Measurements from ENCODE around the gene PIGP. TPM values are rescaled to one million over a fixed set of nuclear protein-coding genes. Genes with fewer than 3 reads are reported as not detected.

PIGP gene
- total and polyA plus RNA-seq, 10 of the 15 experiments (the other 5 are each of a cell fraction or from before 2014, with no cell fraction given) = 17.0 to 65.0 (median 29.5) TPM

DNA sequence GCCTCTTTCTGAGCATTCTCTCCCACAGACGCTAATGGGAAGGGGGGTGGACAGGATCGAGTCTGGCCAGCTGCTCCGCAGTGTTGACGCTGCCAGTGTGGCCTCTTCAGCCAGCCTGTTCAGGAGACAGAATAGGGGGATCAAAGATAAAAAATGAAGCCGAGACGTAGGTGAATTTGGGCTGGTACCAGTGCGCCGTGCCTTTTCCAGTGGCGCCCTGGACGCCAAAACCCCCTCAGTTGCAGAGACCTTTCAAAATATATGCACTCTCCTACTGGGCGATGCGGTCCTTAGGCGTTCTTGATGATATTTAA lies 1.3 kb upstream of the PIGP start:
- ATAC-seq (peak; percentile 2; the same call in 2 of the 3 replicates), FAIRE-seq (no peak), DNase-seq (ENCODE audit: low read depth, low spot score) (no peak)
- Histone ChIP-seq H3K4me1 (ENCODE audit: control insufficient read depth, insufficient read depth, low read length) (no peaks in the 10 kb centered on the region; the same call in 1 of the 2 replicates), H3K79me2 (ENCODE audit: control insufficient read depth, insufficient read depth, low read length) (peaks cover 64% of the 10 kb centered on the region), H3K4me3 (peak overlapping the region; percentile 90), H4K20me1 (ENCODE audit: control insufficient read depth, insufficient read depth) (no peaks in the 10 kb centered on the region), H2AFZ (ENCODE audit: control insufficient read depth, low read depth, low read length) (peak overlapping the region; percentile 85), H3K9me3 (replicated peaks; ENCODE audit: control insufficient read depth, insufficient read depth, low read length) (no peaks in the 10 kb centered on the region), H3K27me3 (replicated peaks in 1 of 2; ENCODE audit: control insufficient read depth in 2 of 2, insufficient read depth in 2 of 2, low read length in 1 of 2) (no peaks in the 10 kb centered on the region), H3K4me2 (ENCODE audit: control insufficient read depth, insufficient read depth) (peak overlapping the region; percentile 85), H3K9ac (ENCODE audit: control insufficient read depth, insufficient read depth, low read length) (peak overlapping the region; percentile 90), H3K36me3 (ENCODE audit: control insufficient read depth in 2 of 2, insufficient read depth in 2 of 2, low read length in 1 of 2) (no peaks in the 10 kb centered on the region; a peak in 1 of 4 replicates), H3K27ac (ENCODE audit: control insufficient read depth, insufficient read depth) (peak overlapping the region; percentile 82)
- ChIA-PET POLR2A (no interaction called here), SMC1A (ENCODE audit: uncharacterized antibody, unreplicated experiment) (interaction anchor here (1.7 kb wide), 1 partner anchor 97 kb away, joined by 6 read pairs; no protein-coding TSS in a partner anchor), RAD21 (ENCODE audit: unreplicated experiment) (no interaction called here), CTCF (interaction anchor here (1.8 kb wide), 1 partner anchor 97 kb away, joined by 8 read pairs; no protein-coding TSS in a partner anchor)
- TF ChIP-seq RELA (IDR thresholded peaks at IDR 0.05; ENCODE audit: borderline replicate concordance, partially characterized antibody) (no peak), MTA2 (IDR thresholded peaks at IDR 0.05; ENCODE audit: low read depth) (0 out of 2 replicates have a peak, but pooled peaks have one; percentile 6), RUNX3 (IDR thresholded peaks at IDR 0.05; ENCODE audit: low read length) (no peak), ZBED1 (IDR thresholded peaks at IDR 0.05; ENCODE audit: borderline replicate concordance) (no peak), SP1 (IDR thresholded peaks at IDR 0.05; ENCODE audit: low read depth, low read length) (no peak), IKZF2 (IDR thresholded peaks at IDR 0.05) (0 out of 4 replicates have a peak, but pooled peaks of 1 of the 2 experiments have one; percentile 3)
- TF ChIP-seq, protein P1, sequence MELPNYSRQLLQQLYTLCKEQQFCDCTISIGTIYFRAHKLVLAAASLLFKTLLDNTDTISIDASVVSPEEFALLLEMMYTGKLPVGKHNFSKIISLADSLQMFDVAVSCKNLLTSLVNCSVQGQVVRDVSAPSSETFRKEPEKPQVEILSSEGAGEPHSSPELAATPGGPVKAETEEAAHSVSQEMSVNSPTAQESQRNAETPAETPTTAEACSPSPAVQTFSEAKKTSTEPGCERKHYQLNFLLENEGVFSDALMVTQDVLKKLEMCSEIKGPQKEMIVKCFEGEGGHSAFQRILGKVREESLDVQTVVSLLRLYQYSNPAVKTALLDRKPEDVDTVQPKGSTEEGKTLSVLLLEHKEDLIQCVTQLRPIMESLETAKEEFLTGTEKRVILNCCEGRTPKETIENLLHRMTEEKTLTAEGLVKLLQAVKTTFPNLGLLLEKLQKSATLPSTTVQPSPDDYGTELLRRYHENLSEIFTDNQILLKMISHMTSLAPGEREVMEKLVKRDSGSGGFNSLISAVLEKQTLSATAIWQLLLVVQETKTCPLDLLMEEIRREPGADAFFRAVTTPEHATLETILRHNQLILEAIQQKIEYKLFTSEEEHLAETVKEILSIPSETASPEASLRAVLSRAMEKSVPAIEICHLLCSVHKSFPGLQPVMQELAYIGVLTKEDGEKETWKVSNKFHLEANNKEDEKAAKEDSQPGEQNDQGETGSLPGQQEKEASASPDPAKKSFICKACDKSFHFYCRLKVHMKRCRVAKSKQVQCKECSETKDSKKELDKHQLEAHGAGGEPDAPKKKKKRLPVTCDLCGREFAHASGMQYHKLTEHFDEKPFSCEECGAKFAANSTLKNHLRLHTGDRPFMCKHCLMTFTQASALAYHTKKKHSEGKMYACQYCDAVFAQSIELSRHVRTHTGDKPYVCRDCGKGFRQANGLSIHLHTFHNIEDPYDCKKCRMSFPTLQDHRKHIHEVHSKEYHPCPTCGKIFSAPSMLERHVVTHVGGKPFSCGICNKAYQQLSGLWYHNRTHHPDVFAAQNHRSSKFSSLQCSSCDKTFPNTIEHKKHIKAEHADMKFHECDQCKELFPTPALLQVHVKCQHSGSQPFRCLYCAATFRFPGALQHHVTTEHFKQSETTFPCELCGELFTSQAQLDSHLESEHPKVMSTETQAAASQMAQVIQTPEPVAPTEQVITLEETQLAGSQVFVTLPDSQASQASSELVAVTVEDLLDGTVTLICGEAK (IDR thresholded peaks at IDR 0.05; ENCODE audit: borderline replicate concordance) = no peak
- in situ Hi-C loops (cut with MboI) (no loop called here), intact Hi-C loops (cut with micrococcal nuclease; ENCODE audit: unreplicated experiment) (loop anchor here (5.0 kb wide), 1 partner anchor 87 kb away; no protein-coding TSS in a partner anchor)
- under 1% methylated on average over 13 of the region's 13 CpGs for WGBS (ENCODE audit: insufficient coverage, insufficient replicate concordance, low lambda C conversion rate, missing lambda C conversion rate)
- BruUV-seq (replicated peaks) = no TSS peak
